GM19468 (cell line): ENCODE data around the gene CRTAC1.

Source experiments
- ATAC-seq: cut with Tn5 transposase; IDR thresholded peaks from one replicate; pipeline ENCODE4 v1.9.1; 2021; ENCODE audit warnings: mild to moderate bottlenecking, moderate library complexity, moderate number of reproducible peaks; ENCODE audit not compliant: unreplicated experiment; ENCODE audit errors: extremely low read depth

Gene CRTAC1

GRCh38 chr10:98030991-98031431, 590 bp upstream of the CRTAC1 start:
- no peak for ATAC-seq

GRCh38 chr10:98029149-98030092, 1.0 kb downstream of the CRTAC1 start:
- ATAC-seq: no peak

- no peak for ATAC-seq
Measured at GRCh38 chr10:98028168-98028770, 2.2 kb downstream of the CRTAC1 start.

- ATAC-seq: no peak
Measured at GRCh38 chr10:98023024-98023423, 7.4 kb downstream of the CRTAC1 start.

- ATAC-seq: no peak
Measured at GRCh38 chr10:98020784-98021183, 9.6 kb downstream of the CRTAC1 start.

- ATAC-seq: no peak
Measured at GRCh38 chr10:98020254-98020653, 10.2 kb downstream of the CRTAC1 start.

- ATAC-seq: no peak
Measured at GRCh38 chr10:98019784-98020183, 10.6 kb downstream of the CRTAC1 start.

GRCh38 chr10:98016772-98017475, 13.5 kb downstream of the CRTAC1 start:
- no peak for ATAC-seq

GRCh38 chr10:98013776-98014175, 16.6 kb downstream of the CRTAC1 start:
- ATAC-seq: no peak

- no peak for ATAC-seq
Measured at GRCh38 chr10:98013122-98013521, 17.3 kb downstream of the CRTAC1 start.

GRCh38 chr10:98012644-98013043, 17.8 kb downstream of the CRTAC1 start:
- ATAC-seq: no peak

GRCh38 chr10:98010939-98011685, 19.3 kb downstream of the CRTAC1 start:
- no peak for ATAC-seq

GRCh38 chr10:98006266-98006665, 24.2 kb downstream of the CRTAC1 start:
- no peak for ATAC-seq

GRCh38 chr10:98001736-98002135, 28.7 kb downstream of the CRTAC1 start:
- ATAC-seq: no peak

GRCh38 chr10:98000346-98000745, 30.1 kb downstream of the CRTAC1 start:
- no peak for ATAC-seq

- ATAC-seq: no peak
Measured at GRCh38 chr10:97999923-98000248, 30.5 kb downstream of the CRTAC1 start.

GRCh38 chr10:97999066-97999922, 31.1 kb downstream of the CRTAC1 start:
- ATAC-seq: no peak

GRCh38 chr10:97991871-97992270, 38.5 kb downstream of the CRTAC1 start:
- no peak for ATAC-seq

- ATAC-seq: no peak
Measured at GRCh38 chr10:97981816-97982215, 48.6 kb downstream of the CRTAC1 start.
